Upper lobe of left lung (tissue), 6 donors: ENCODE results near the gene FBXL17. TPM values are rescaled to one million over a fixed set of nuclear protein-coding genes. Genes with fewer than 3 reads are reported as not detected.

ENCODE experiments used
- ATAC-seq, 2 donors: fragments of 200-7000 bp; cut with Tn5 transposase; one replicate each; pipeline ENCODE4 v1.9.1; 2022; ENCODE audit warnings: mild to moderate bottlenecking in 2 of 2, moderate library complexity in 2 of 2; ENCODE audit not compliant: low FRiP score in 2 of 2
- DNase-seq, 2 donors: peaks; one replicate each; pipeline ENCODE4 v3.0.0-alpha.2; 2019 to 2020
- H3K27ac ChIP-seq, 4 donors: fragments of 200-600 bp; sonication (generic); one replicate each; pipeline ENCODE4 v1.5.1; 2016 to 2019
- H3K27me3 ChIP-seq, 4 donors: fragments of 200-600 bp; sonication (generic); one replicate each; pipeline ENCODE4 v1.5.1; 2017 to 2019
- H3K36me3 ChIP-seq, 4 donors: fragments of 200-600 bp; sonication (generic); one replicate each; pipeline ENCODE4 v1.5.1; 2016 to 2019
- H3K4me1 ChIP-seq, 4 donors: fragments of 200-600 bp; sonication (generic); one replicate each; pipeline ENCODE4 v1.5.1; 2018 to 2019
- H3K4me3 ChIP-seq, 4 donors: fragments of 200-600 bp; sonication (generic); one replicate each; pipeline ENCODE4 v1.5.1; 2017 to 2019; ENCODE audit warnings: mild to moderate bottlenecking in 2 of 4, moderate library complexity in 1 of 4
- H3K9me3 ChIP-seq, 4 donors: fragments of 200-600 bp; sonication (generic); one replicate each; pipeline ENCODE4 v1.5.1; 2018 to 2019
- CTCF ChIP-seq, 6 experiments: fragments of 450-650 bp in 4 of 6; fragments of 200-600 bp in 2 of 6; sonication (generic) in 2 of 6; IDR thresholded peaks; one replicate each; pipeline ENCODE4 v1.5.1; 2016 to 2019; ENCODE audit warnings: antibody characterized with exemption in 6 of 6
- EP300 ChIP-seq, 4 donors: sonication (generic); formaldehyde crosslinking; IDR thresholded peaks; one replicate each; pipeline ENCODE4 v1.5.1; 2017; ENCODE audit warnings: antibody characterized with exemption in 4 of 4, control low read depth in 2 of 4
- POLR2A ChIP-seq, 4 donors: fragments of 450-650 bp; IDR thresholded peaks; one replicate each; pipeline ENCODE4 v1.5.1; 2016 to 2017; ENCODE audit warnings: antibody characterized with exemption in 4 of 4, mild to moderate bottlenecking in 2 of 4
- POLR2AphosphoS5 ChIP-seq, 2 donors: sonication (generic); formaldehyde crosslinking; IDR thresholded peaks; one replicate each; pipeline ENCODE4 v1.5.1; 2017; ENCODE audit warnings: antibody characterized with exemption in 2 of 2
- WGBS, 2 donors: methylation state at CpG; one replicate each; pipeline ENCODE4 v1.1.5; 2017 to 2018; 5-methylcytosine and 5-hydroxymethylcytosine counted together
- total RNA-seq, 6 donors: library from RNA; depleted of rRNA in 4 of 6; stranded (reverse); fragments of >200 nt in 4 of 6; gene quantifications; one replicate each; pipeline versions ENCODE4 v1.1.0 to v1.2.1, GENCODE V29; 2016 to 2021
- donor health status: DM: no; HTN: no; CAD: no; lungs with moderate emphysema.
- donor health status: DM: no; HTN: yes; CAD: no; lungs with severe emphysema.

The FBXL17 gene
- total RNA-seq, 6 donors from 2014 or later: 10.0 to 47.1 (median 16.9) TPM

DNA sequence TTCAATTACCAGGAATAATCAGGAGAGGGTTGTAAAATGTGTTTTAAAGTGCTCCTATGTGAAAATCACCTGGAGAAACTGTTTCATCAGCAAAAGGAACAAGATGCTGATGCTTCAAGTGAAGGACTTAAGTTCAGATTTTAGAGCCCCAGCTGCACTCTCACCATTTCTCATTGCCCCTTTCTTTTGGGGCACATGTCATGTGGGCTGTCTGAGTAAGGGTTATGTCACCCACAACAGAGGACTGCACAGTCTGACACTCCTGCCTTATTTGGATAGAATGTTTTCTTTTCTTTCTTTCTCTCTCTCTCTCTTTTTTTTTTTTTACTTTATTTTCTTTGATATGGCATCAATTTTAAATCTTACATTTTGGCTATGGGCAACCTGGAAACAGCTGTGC is 507.1 kb downstream of the FBXL17 start:
- TF ChIP-seq POLR2AphosphoS5 (IDR thresholded peaks at IDR 0.05): no peak
- TF ChIP-seq POLR2A (IDR thresholded peaks at IDR 0.05): no peak
- TF ChIP-seq CTCF (IDR thresholded peaks at IDR 0.05): no peak
- no peak for TF ChIP-seq EP300 (IDR thresholded peaks at IDR 0.05)
- DNase-seq (no peak), ATAC-seq (no peak)
- H3K36me3 ChIP-seq: no peaks in the 10 kb centered on the region
- H3K27ac ChIP-seq: no peak overlapping the region
- no peak overlapping the region for H3K4me3 ChIP-seq
- no peaks in the 10 kb centered on the region for H3K9me3 ChIP-seq
- H3K27me3 ChIP-seq: no peaks in the 10 kb centered on the region
- no peaks in the 10 kb centered on the region for H3K4me1 ChIP-seq

DNA sequence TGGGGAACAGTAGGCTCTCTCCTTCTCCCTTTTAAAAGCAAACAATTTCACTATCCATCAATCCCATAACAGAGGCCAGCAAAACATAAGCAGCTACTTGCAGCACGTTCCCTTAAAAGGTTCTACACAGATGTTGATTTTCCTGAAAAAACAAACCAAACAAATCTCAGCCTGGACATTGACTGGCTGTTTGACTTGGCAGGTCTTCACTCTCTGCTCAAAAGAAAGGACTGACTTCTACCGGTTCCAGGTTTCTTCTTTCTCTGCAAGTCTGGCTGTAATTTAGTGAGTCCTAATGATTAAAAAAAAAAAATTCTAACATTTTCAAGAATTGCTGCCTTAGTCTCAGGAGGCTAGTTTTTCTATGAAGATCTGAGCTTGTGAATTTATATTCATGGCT is 508.0 kb downstream of the FBXL17 start:
- Histone ChIP-seq H3K9me3 (no peaks in the 10 kb centered on the region), H3K4me1 (no peaks in the 10 kb centered on the region), H3K27ac (no peak overlapping the region), H3K36me3 (no peaks in the 10 kb centered on the region), H3K27me3 (no peaks in the 10 kb centered on the region), H3K4me3 (no peak overlapping the region)
- DNase-seq: no peak
- no peak for ATAC-seq
- no peak for TF ChIP-seq POLR2AphosphoS5 (IDR thresholded peaks at IDR 0.05)
- TF ChIP-seq EP300 (IDR thresholded peaks at IDR 0.05): no peak
- no peak for TF ChIP-seq POLR2A (IDR thresholded peaks at IDR 0.05)
- no peak for TF ChIP-seq CTCF (IDR thresholded peaks at IDR 0.05)
- WGBS, 2 donors: 57 to 65% methylated on average over 2 of the region's 2 CpGs

DNA sequence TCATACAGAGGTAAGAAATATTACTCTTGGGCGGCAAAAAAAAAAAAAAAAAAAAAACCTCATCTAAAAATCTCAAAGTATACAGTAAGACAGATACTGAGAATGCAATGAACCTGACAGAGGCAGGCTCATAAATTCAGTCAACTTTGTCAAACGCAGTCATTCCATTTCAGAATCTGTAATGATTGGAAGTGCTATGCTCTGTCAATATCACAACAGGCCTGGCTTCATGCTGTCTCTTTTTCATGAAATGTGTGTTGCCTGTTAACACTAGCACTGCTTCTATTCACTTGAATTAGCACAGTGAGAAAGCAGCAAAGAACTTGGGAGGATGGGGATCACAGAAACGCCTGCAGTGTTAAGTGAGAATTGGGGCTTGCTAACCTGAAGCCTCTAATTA is 510.9 kb downstream of the FBXL17 start:
- no peak for ATAC-seq
- Histone ChIP-seq H3K9me3 (no peaks in the 10 kb centered on the region), H3K27ac (no peak overlapping the region), H3K27me3 (no peaks in the 10 kb centered on the region), H3K4me3 (no peak overlapping the region), H3K4me1 (no peaks in the 10 kb centered on the region), H3K36me3 (no peaks in the 10 kb centered on the region)
- TF ChIP-seq POLR2A (IDR thresholded peaks at IDR 0.05) (no peak), POLR2AphosphoS5 (IDR thresholded peaks at IDR 0.05) (no peak), EP300 (IDR thresholded peaks at IDR 0.05) (no peak), CTCF (IDR thresholded peaks at IDR 0.05) (no peak)
- no peak for DNase-seq
- 88 to 96% methylated on average over 3 of the region's 3 CpGs for WGBS, 2 donors

GRCh38 chr5:107869438-107870115 is 512.3 kb downstream of the FBXL17 start:
- 74 to 86% methylated on average over 4 of the region's 4 CpGs for WGBS, 2 donors
- ATAC-seq: no peak
- no peaks in the 10 kb centered on the region for H3K4me1 ChIP-seq

More at GRCh38 chr5:107869438-107870115, 512.3 kb downstream of the FBXL17 start:
- Histone ChIP-seq H3K4me3 (no peak overlapping the region), H3K9me3 (no peaks in the 10 kb centered on the region), H3K36me3 (no peaks in the 10 kb centered on the region), H3K27ac (no peak overlapping the region), H3K27me3 (no peaks in the 10 kb centered on the region)
- TF ChIP-seq POLR2AphosphoS5 (IDR thresholded peaks at IDR 0.05): no peak
- no peak for TF ChIP-seq CTCF (IDR thresholded peaks at IDR 0.05)
- no peak for TF ChIP-seq EP300 (IDR thresholded peaks at IDR 0.05)
- TF ChIP-seq POLR2A (IDR thresholded peaks at IDR 0.05): no peak
- no peak for DNase-seq
